GM12872 (cell line): ENCODE results near the gene PHGDH.

Experiments used
- TF ChIP-seq, protein P1 (sequence below): IDR thresholded peaks from 3 replicates; pipeline ENCODE4 v1.5.1; 2011; ENCODE audit warnings: low read depth, mild to moderate bottlenecking, low read length, moderate library complexity; ENCODE audit not compliant: insufficient read depth

PHGDH gene

DNA sequence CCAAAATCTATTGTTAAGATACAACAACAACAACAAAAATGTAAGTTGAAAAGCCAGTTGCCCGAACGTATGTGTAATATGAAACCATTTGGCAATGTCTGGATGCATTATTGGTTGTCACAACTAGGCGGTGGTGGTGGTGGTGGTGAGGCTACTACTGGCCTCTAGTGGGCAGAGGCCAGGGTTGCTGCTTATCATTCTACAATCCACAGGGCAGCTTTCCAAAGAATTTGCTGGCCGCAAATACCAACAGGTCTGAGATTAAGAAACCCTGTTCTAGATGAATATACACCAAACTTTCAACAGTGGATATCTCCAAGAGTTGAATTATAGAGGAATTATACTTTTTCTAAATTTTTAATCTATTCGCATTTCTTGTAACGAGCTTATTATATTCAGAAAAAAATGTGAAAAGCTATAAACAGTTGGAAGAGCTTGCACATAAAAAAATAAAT, 36.9 kb upstream of the PHGDH start:
- TF ChIP-seq, protein P1, sequence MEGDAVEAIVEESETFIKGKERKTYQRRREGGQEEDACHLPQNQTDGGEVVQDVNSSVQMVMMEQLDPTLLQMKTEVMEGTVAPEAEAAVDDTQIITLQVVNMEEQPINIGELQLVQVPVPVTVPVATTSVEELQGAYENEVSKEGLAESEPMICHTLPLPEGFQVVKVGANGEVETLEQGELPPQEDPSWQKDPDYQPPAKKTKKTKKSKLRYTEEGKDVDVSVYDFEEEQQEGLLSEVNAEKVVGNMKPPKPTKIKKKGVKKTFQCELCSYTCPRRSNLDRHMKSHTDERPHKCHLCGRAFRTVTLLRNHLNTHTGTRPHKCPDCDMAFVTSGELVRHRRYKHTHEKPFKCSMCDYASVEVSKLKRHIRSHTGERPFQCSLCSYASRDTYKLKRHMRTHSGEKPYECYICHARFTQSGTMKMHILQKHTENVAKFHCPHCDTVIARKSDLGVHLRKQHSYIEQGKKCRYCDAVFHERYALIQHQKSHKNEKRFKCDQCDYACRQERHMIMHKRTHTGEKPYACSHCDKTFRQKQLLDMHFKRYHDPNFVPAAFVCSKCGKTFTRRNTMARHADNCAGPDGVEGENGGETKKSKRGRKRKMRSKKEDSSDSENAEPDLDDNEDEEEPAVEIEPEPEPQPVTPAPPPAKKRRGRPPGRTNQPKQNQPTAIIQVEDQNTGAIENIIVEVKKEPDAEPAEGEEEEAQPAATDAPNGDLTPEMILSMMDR: peak; percentile 95

DNA sequence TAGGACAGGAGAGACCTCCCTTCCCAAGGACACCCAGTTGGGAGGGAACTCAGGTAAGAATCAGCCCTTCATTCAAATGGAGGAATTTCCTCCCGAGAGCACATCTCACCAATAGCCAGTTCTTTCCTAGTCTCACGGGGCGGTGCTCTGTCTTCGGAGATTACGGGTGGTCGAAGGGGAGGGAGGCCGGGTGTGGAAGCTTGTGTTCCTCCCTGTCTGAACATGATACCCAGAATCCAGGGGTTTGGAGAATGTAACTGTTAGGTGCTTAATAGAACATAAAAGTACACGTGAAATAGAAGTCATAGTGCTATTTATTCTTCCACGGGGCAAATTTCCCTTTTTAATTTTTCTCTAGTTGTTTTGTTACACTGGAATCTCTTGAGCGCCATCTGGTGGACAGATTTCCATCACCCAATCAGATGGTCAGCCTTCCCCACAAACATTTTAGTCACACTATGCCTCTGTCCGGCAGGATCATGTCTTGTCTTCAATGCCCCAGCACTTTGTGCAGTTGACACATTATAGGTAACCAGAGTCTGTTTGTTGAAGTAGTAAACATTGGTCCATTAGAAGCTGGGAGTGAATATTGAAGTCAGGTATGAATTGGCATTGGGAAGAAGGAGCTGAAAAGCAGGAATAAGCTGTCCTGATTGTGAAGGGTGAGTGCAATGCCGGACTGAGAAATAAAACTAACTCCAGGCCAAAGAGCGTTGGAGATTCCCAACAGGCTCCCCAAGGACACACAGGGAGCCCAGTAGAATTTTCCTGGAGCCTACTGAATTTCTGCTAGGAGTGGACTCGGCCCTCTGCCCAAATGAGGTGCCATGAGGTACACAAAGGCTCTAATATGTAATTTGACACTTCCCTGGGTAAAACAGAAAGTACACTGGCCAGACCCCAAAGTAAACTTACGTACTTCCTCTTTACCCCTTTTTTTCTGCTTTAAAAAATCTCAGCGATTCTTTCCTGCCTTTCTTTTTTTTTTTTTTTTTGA, 36.1 kb upstream of the PHGDH start:
- TF ChIP-seq, protein P1: peak; percentile 69

DNA sequence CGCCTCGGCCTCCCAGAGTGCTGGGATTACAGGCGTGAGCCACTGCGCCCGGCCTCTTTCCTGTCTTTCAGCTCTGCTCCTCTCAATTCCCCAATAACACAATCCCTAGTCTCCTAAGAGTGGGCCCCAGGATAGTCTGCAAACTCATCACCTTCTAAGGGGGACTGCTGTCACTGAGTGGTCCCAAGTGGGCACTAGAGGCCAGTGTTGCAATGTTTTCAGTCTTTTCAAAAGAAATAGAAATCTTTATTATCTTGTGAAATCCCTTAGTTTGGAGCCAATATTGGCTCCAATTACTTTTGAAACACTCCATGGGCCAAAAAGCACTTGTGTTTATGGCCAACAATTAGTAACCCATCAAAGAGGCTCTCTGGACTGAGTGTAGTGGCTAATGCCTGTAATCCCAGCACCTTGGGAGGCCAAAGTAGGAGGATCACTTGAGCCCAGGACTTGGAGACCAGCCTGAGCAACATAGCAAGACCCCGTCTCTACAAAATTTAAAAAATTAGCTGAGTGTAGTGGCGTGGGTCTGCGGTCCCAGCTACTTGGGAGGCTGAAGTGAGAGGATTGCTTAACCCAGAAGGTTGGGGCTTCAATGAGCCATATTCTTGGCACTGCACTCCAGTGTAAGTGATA, 35.0 kb upstream of the PHGDH start:
- TF ChIP-seq, protein P1: peak; percentile 17; the same call in 1 of the 3 replicates

GRCh38 chr1:119679223-119679622, 32.5 kb upstream of the PHGDH start:
- TF ChIP-seq, protein P1: no peak

DNA sequence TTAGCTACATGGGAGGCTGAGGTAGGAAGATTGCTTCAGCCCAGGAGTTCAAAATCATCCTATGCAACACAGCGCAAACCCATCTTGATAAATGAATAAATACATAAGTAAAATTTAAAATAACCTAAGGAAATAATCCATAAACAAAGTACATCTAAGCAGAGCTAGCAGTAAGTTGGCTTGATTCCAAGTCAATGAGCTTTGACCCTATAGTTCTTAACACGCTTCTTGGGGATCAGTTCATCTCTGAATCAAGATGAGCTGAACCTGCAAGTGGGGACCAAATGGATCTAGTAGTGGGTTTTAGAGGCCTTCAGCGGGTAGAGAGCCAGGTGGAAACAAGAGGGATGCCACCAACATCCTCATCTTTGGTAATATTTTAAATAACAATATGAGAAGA, 31.5 kb upstream of the PHGDH start:
- TF ChIP-seq, protein P1: no peak

DNA sequence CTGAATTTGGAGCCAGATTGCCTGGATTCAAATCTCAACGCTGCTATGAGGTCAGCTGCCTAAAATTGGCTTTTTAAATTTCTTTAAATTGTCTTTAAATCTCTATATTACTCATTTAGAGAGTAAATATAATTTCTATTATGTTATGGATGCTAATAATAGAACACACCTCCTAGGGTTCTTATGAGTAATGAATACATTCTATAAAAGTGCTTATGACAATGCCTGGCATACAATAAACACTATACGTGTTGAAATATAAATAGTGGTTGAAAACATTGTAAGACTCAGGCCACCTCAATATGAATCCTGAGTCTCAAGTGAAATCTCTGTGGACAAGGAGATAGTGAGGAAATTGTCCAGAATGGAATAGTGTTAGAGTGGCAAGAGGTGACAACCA, 31.0 kb upstream of the PHGDH start:
- TF ChIP-seq, protein P1: no peak

DNA sequence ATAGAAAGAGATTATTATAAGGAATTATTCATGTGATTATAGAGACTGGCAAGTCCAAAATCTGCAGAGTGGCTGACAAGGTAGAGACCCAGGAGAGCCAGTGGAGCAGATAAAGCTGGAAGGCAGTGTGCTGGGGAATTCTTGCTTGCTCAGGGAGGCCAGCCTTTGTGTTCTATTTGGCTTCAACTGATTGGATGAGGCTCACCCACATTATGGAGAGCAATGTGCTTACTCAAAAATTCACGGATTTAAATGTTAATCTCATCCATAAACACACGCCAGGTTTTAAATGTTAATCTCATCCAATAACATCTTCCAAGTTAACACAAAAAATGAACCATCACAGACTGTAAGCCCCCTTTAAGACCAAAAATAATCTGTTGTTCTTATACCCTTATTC, 30.2 kb upstream of the PHGDH start:
- TF ChIP-seq, protein P1: no peak
